RPMI7951 (cell line): ENCODE measurements around the gene PDZRN3. TPM values are rescaled to one million over a fixed set of nuclear protein-coding genes. Genes with fewer than 3 reads are reported as not detected.

Source experiments
- DNase-seq: peaks from one replicate; pipeline ENCODE4 v3.0.0-alpha.2; 2012; ENCODE audit warnings: low read depth
- total RNA-seq: library from RNA; depleted of rRNA; stranded (reverse); fragments of >200 nt; shearing (Covaris generic); gene quantifications from 2 replicates; pipeline ENCODE4 v1.2.3, GENCODE V29; 2014

PDZRN3 gene
- total RNA-seq, 1 experiment from 2014 or later, result 3.8 TPM

- DNase-seq, result no peak
These were observed 1.4 kb downstream of the PDZRN3 start for GRCh38 chr3:73623346-73623745.

- peak; percentile 71 for DNase-seq
These were observed 2.5 kb downstream of the PDZRN3 start for GRCh38 chr3:73622091-73622805.

GRCh38 chr3:73621388-73621787, 3.4 kb downstream of the PDZRN3 start:
- no peak for DNase-seq

GRCh38 chr3:73618461-73618860, 6.3 kb downstream of the PDZRN3 start:
- DNase-seq, result no peak

- DNase-seq, result no peak
These were observed 8.7 kb downstream of the PDZRN3 start for GRCh38 chr3:73616056-73616455.

- DNase-seq, result peak; percentile 29
These were observed 10.3 kb downstream of the PDZRN3 start for GRCh38 chr3:73614419-73614818.

GRCh38 chr3:73611176-73611575, 13.6 kb downstream of the PDZRN3 start:
- DNase-seq, result peak; percentile 40

GRCh38 chr3:73610493-73610892, 14.2 kb downstream of the PDZRN3 start:
- DNase-seq, result no peak

GRCh38 chr3:73609655-73610054, 15.1 kb downstream of the PDZRN3 start:
- DNase-seq, result no peak

GRCh38 chr3:73609315-73609641, 15.5 kb downstream of the PDZRN3 start:
- DNase-seq, result no peak

- peak; percentile 7 for DNase-seq
These were observed 16.1 kb downstream of the PDZRN3 start for GRCh38 chr3:73608456-73609314.

GRCh38 chr3:73605861-73606260, 18.9 kb downstream of the PDZRN3 start:
- no peak for DNase-seq

- no peak for DNase-seq
These were observed 19.3 kb downstream of the PDZRN3 start for GRCh38 chr3:73605412-73605811.

GRCh38 chr3:73604451-73604850, 20.3 kb downstream of the PDZRN3 start:
- no peak for DNase-seq

- DNase-seq, result peak; percentile 28
These were observed 21.0 kb downstream of the PDZRN3 start for GRCh38 chr3:73603762-73604171.

- peak; percentile 73 for DNase-seq
These were observed 22.6 kb downstream of the PDZRN3 start for GRCh38 chr3:73602170-73602569.

- DNase-seq, result no peak
These were observed 23.3 kb downstream of the PDZRN3 start for GRCh38 chr3:73601481-73601880.

- DNase-seq, result no peak
These were observed 23.7 kb downstream of the PDZRN3 start for GRCh38 chr3:73601011-73601410.

GRCh38 chr3:73600293-73600938, 24.3 kb downstream of the PDZRN3 start:
- DNase-seq, result no peak

GRCh38 chr3:73599605-73600004, 25.1 kb downstream of the PDZRN3 start:
- no peak for DNase-seq

- no peak for DNase-seq
These were observed 27.3 kb downstream of the PDZRN3 start for GRCh38 chr3:73597476-73597875.
